Stomach (tissue), 4 donors: ENCODE measurements around the gene CTNNA3.

Experiments used
- POLR2AphosphoS5 ChIP-seq, 3 donors: sonication (generic); formaldehyde crosslinking; IDR thresholded peaks; one replicate each; pipeline ENCODE4 v1.6.1; 2016; ENCODE audit warnings: antibody characterized with exemption in 3 of 3
- TF ChIP-seq, protein P1 (sequence below), 7 experiments: fragments of 450-650 bp in 4 of 7; fragments of 200-600 bp in 3 of 7; sonication (generic) in 3 of 7; IDR thresholded peaks; one replicate each; pipeline ENCODE4 v1.5.1; 2016 to 2019; ENCODE audit warnings: antibody characterized with exemption in 7 of 7, control low read depth in 2 of 7, mild to moderate bottlenecking in 1 of 7

DNA sequence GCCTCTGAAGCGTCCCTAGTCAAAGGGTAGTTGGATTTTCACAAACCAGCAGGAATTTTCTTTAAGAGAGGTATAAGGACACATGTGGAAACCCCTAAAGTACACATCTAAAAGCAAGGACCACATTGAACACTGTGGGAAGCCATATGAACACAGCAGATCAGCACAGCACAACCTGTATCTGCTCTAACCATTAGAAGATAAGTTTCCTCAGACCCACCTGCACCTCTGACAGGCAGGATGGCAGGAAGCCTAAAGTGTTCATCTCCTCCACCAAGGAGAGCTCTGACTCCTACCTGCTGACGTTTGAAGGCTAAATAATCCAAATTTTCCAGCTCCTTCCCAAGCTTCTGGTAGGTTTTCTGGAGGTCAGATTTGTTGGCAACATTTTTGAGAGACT is 174.4 kb downstream of the CTNNA3 start:
- TF ChIP-seq, protein P1, sequence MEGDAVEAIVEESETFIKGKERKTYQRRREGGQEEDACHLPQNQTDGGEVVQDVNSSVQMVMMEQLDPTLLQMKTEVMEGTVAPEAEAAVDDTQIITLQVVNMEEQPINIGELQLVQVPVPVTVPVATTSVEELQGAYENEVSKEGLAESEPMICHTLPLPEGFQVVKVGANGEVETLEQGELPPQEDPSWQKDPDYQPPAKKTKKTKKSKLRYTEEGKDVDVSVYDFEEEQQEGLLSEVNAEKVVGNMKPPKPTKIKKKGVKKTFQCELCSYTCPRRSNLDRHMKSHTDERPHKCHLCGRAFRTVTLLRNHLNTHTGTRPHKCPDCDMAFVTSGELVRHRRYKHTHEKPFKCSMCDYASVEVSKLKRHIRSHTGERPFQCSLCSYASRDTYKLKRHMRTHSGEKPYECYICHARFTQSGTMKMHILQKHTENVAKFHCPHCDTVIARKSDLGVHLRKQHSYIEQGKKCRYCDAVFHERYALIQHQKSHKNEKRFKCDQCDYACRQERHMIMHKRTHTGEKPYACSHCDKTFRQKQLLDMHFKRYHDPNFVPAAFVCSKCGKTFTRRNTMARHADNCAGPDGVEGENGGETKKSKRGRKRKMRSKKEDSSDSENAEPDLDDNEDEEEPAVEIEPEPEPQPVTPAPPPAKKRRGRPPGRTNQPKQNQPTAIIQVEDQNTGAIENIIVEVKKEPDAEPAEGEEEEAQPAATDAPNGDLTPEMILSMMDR (IDR thresholded peaks at IDR 0.05): no peak
- TF ChIP-seq POLR2AphosphoS5 (IDR thresholded peaks at IDR 0.05): no peak
